Measurements from ENCODE around the gene CCDC85C.

The CCDC85C gene

DNA sequence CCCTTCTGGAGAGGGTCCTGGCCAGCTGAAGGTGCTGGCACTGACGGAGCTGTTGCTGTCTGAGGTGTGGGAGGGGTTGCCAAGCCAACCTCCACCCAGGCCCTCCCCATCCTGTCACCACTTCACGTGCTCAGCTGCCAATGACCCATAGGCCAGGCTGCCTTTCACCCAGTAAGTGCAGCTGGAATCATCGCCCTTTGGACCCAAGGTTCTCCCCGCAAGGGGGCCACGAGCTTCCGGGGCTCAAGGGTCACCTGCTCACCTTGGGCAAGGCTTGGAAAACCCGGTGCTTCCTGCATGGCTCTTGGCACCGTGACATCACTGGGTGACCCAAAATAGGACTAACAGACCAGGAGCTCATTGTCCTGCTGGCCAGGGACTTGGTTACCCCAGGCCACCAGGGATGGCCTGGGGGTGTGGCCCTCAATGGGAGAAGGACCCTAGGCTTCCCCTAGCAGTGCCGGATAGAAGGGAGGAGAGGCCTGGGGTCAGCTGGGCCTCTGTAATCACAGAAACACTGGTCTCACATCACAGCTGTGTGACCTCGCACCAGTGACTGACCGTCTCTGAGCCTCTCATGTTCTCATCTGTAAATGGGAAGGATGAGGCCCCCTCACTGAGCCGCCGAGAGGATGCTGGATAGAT is 51.3 kb downstream of the CCDC85C start:
- DNase-seq = no peak

DNA sequence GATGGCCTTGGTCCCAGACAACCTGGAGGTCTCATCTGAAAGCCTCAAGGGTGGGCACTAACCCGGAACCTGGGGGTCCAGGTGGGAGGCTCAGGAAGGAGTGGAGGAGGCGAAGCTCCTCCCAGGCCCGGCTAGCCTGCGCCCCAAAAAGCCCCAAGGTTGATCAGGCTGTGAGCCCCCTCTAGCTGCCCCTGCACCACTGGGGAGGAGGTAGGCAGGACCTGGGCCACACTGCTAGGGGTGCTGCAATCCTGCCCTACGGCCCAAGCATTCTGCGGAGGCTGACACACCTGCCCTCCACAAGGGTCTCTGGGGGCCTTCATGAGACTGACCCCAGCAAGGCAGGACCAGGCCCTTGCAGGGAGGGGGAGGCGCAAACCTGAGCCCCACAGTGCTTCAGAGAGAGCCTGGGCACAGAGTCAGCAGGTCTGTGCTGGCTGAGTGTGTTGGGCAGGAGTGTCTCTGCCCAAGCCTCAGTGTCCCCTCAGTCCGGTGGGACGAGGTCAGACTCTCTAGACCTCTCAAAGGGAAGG is 51.9 kb downstream of the CCDC85C start:
- no peak for DNase-seq

DNA sequence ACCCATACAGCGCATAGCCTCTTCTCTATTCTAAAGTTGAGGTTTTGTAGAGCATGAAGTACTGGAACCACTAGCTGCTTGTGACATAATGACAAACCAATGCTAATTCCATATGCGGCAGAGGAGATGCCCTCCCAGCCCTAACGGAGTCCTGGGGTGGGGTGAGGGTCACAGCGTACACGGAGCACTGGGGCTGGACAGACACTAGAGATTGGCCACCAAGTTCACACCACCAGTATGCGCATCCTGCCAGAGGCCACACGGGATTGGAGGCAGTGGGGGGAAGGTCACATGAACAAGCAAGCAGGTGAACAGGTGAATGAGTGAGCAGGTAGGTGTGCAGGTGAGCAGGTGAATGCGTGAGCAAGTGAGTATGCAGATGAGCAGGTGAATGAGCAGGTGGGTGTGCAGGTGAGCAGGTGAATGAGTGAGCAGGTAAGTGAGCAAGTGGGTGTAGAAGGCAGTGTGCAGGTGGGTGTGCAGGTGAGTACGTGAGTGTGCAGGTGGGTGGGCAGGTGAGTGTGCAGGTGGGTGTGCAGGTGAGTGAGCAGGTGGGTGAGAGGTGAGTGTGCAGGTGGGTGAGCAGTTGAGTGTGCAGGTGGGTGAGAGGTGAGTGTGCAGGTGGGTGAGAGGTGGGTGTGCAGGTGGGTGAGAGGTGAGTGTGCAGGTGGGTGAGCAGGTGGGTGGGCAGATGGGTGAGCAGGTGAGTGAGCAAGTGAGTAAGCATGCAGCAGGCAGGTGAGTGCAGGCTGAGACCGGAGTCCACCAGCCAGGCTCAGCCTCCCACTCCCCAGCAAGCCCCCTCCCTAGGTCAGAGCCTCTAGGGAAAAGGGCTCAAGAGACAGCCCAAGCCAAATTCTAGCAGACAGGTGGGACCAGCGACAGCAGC is 52.7 kb downstream of the CCDC85C start:
- DNase-seq = no peak

- no peak for DNase-seq
These were observed 53.5 kb downstream of the CCDC85C start for GRCh38 chr14:99550387-99550992.

- DNase-seq = no peak
These were observed 54.3 kb downstream of the CCDC85C start for GRCh38 chr14:99549684-99550083.

GRCh38 chr14:99548871-99549515 is 55.0 kb downstream of the CCDC85C start:
- no peak for DNase-seq

DNA sequence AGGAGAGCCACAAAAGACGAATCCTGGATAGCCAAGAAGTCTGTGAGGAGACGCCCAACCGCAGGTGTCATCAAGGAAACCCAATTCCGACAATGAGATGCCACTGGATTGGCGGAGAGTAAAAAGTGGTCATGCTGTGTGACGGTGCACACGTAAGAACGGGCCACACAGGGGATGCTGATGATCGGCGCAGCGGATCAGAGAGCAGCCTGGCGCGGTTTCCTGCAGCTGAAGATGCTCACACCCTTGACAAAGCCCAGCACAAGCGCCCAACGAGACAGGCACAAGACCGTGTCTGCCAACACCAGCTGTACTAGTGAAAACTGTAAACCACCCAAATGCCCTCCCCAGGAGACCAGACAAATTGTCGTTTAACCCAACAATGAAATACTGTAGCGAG is 55.8 kb downstream of the CCDC85C start:
- DNase-seq = no peak

GRCh38 chr14:99546234-99546879 is 57.6 kb downstream of the CCDC85C start:
- no peak for DNase-seq

- DNase-seq = no peak
These were observed 58.4 kb downstream of the CCDC85C start for GRCh38 chr14:99545586-99545985.

DNA sequence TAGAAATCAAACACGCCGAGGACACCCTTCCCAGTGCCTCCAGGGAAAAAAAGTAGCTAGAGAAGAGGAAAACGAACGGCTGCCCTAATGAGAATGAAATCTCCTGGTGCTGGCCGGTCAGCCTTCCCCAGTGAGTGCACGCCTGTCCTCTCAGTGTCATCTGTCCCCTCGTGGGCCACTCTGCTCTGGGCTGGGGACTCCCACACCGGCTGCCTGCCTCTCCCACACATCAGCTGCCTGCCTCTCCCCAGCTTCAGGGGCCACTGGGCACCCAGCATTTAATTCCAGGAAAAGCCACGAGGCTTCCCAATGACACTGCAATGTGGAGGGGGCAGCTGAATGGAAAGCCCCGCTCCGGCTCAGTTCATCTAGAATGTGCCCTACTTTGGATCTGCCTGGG is 59.0 kb downstream of the CCDC85C start:
- DNase-seq = no peak

- no peak for DNase-seq
These were observed 60.0 kb downstream of the CCDC85C start for GRCh38 chr14:99543985-99544384.

GRCh38 chr14:99543370-99543769 is 60.6 kb downstream of the CCDC85C start:
- no peak for DNase-seq

DNA sequence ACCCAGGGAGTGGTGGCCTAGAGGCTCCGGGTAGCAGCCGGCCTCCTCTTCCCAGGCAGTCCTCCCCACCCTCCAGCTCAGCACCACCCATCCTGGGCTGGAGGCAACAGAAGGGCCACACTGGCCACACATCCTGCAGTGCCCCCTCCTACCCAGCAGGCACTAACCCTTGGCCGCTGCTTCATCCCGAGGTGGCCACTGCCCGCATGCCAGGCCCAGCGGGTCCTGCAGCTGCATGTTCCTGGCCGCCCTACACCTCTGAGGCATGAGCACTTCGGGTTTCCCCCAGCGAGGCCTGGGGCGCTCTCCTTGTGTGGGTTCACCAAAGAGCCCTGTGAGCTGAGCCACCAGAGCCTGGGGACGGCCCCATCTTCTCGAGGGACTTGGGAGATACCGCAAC is 61.4 kb downstream of the CCDC85C start:
- no peak for DNase-seq

- DNase-seq = no peak
These were observed 62.1 kb downstream of the CCDC85C start for GRCh38 chr14:99541677-99542470.

DNA sequence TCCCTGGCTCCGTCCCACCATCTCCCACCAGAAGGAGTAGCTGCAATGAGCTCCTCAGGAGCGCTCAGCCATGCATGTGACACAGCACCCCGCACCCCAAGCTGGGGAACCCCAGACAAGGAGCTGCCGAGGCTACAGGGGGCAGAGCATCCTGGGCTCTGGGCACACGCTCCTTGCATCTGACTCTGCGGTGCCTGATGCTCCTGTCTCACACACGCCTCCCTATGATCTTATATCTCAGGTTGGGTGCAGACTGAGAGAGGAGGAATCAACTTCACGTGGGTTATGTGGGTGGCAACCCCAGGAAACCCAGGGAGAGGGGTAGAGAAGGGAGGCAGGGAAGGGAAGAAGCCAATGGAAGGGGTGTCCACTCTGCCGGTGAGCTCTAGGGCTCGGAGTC is 62.8 kb downstream of the CCDC85C start:
- no peak for DNase-seq

- no peak for DNase-seq
These were observed 63.6 kb downstream of the CCDC85C start for GRCh38 chr14:99540196-99541032.

GRCh38 chr14:99539491-99539890 is 64.5 kb downstream of the CCDC85C start:
- DNase-seq = no peak

- DNase-seq = no peak
These were observed 65.3 kb downstream of the CCDC85C start for GRCh38 chr14:99538733-99539132.

DNA sequence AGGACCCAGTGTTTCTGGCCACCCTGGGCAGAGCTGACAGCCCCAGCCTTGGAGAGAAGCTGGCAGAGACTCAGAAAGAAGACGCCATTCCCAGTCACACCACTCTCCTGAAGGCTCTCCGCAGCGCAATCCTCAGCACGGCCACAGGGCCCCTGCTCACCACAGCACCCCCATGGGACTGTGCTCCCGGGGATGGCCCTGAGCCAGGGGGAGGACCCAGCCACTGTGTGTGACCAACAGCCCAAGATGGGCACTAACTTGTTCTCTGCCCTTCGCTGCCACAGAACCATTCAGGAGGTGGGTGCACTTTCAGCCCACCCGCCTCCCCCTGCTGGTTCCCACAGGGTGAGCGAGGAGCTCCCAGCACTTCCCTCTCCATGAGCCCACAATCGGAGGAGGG is 65.7 kb downstream of the CCDC85C start:
- peak; percentile 37 for DNase-seq

- peak; percentile 35 for DNase-seq
These were observed 66.6 kb downstream of the CCDC85C start for GRCh38 chr14:99537399-99537798.

Measured in T1000 (cell line).